ENCODE data around the gene B3GNT3.

The B3GNT3 gene

DNA sequence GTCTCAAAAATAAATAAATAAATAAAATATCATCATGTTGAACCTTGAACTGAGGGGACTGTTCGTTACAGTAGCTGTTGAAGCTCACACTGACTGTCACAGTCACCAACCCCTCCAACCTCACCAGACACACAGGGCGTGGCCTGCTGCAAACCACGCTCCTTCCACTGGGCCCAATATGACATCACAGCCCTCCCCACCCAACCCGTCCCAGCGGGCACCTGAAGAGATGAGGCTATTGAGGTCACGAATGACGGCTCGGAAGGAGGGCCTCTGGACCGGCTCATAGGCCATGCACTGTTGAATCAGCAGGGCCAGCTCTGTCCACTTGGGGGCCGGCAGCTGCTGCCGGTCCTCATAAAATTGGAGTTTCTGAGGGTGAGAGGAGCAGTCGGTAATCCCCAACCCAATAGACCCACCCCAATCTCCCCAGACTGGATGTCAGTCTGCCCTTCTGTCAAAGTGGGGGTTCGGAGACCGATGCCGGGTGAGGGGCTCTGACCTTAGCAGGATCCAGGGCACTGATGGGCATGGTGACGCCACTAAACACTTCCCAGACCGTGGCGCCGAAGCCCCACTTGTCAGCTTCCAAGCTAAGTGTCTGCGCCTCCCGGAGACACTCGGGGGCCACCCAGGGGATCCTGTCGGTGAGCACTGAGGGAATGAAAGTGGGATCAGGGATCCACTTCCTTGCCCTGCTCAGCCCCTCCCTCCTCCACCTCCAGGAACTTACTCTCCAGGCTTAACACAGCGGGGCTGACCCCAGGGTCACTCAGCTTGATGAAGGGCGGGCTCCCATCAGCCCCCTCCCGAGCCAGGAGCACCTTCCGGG lies 39.6 kb downstream of the B3GNT3 start:
- DNase-seq (ENCODE audit: low read depth in 2 of 2), result no peak

DNA sequence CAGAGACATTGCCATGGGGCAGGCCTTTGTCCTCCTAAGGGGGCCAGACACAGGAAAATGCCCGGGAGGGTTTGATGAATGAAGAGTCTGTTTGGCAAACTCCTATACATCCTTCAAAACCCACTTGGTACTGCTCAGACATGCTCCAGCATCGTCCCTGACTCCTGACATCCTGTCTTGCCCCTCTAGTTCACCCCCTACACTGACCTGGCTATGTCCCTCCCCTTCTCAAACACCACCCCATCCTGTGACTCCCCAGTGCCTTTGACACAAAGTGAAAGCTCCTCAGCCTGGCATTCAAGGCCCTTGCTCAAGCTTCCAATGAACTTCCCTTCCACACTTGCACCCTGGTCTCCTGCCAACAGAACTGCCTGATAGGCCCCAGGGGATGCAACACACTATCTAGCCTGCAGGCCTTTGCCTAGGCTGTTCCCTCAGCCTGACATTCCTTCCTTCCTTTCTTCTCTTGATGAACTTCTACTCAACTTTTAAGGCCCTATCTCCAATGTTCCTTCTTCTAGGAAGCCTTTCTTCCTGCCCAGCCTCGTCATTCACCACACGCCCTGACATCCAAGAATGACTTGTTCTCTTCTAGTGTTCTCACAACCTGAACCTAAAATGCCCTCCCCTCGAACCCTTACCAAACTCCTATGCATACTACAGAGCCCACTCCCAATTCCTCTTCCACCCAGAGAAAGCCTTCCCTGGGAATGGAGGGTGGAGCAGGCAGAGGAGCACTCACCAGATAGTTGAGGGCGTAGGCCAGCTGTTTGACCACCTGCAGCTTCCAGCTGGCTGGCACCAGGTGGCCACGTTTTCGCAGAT lies 40.5 kb downstream of the B3GNT3 start:
- DNase-seq (ENCODE audit: low read depth in 2 of 2), result no peak

DNA sequence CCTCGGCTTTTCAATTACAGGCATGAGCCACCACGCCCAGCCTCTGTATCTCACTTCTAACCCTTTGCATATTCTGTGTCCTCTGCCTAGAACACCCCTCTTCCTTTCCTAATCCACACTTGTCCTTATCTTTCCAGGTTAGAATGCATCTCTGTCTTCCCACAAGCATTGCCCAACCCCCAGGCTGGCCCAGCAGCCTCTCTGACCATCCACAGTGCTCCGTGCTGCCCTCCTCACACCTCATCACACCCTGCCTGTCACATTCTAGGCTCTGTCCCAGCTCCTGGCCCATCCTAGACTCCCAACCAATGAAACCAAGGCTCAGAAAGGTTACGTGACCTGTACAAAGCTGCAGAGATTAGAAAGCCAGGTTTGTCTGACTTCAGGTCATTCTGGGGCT lies 41.6 kb downstream of the B3GNT3 start:
- DNase-seq (ENCODE audit: low read depth in 2 of 2), result no peak

DNA sequence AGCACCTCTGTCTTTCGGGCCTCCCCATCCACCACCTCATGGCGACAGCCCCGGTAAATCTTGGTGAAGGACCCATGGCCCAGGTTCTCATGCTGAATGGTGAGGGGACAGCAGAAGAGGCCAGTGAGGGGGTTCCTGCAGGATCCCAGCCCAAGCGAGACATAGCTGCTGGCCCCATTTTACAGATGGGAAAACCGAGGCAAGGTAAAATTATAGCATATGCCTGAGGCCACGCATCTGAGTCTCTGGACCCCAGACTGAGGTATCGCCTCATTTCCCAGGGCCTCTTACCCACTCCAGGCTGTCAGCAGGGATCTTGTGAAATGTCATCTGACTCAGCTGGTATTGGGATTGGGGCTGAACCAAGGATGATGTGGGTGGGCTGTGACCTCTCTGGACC lies 43.0 kb downstream of the B3GNT3 start:
- no peak for DNase-seq (ENCODE audit: low read depth in 2 of 2)

DNA sequence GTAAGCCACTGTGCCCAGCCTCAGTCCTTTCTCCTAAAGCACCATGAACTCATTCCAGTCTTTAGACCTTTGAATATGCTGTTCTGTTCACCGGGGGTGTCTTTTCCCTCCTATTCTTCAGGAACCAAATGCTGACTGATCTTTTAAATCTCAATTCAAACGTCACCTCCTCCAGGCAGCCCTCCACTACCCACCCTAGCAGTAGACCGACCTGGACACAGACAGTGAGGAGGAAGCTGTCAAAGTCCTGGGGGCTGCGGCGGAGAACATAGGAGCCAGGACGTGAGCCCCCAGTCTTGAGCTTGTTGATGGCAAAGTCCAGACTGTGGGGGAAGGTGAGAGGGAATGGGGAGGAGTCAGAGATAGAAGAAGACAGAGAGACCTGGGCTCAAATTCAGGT lies 45.1 kb downstream of the B3GNT3 start:
- no peak for DNase-seq (ENCODE audit: low read depth in 2 of 2)

DNA sequence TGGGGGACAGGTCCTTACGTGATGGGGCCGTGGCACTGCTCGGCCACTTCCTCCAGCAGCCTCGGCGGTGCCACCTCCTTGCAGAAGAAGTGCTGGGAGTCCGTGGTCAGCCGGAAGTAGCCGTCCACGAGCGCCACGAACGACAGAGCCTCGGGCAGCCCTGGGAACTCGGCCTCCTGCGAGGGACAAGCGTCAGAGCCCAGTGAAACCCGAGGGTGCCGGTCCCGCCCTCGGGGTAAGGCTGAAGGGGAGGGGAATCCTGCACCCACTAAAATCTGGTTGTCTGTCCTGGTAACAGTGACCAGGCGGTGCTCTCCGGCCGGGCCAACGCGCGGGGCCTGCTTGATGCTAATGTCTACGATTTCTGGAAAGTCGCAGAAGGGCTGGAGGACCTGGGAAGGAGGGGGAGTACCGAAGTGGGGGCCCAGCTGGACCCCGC lies 46.5 kb downstream of the B3GNT3 start:
- no peak for DNase-seq (ENCODE audit: low read depth in 2 of 2)

DNA sequence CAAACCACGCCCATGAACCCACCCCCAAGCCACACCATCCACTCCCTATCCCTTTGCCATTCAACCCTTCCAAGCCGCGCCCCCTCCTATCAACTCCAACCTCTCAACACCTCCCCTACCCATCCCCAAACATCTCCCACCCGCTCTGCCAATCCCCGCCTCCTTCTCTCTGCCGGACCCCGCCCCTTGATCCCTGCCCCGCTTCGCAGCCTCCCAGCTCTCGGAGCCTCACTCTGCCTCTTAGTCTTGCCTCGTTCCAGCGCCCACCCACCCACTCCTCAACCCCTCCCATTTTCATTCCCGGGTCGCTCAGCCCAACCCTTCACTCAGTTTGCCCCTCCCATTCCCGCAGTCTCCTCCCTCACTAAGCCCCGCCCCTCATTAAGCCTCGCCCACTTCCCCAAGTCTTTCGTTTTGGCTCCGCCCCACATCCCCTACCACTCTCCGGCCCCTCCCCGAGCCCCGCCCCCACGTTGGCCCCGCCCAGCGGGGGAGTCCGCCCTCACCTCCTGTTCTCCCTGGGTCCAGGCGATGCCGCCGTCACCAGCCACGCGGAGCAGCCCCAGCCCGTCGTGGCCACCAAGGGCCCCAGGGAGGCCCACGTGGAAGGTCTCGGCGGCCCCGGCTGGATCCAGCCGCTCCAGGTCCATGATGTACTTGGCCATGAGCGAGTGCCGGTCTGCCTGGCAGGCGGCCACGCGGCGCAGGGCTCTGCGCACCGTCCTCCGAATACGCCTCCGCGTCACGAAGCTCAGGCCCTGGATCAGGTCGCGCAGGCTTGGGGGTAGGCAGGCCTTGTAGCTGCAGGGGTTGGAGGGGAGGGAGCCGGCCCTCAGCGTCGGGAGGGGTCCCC lies 47.1 kb downstream of the B3GNT3 start:
- peak in 1 of 2 experiments; percentile 74 for DNase-seq (ENCODE audit: low read depth in 2 of 2)

DNA sequence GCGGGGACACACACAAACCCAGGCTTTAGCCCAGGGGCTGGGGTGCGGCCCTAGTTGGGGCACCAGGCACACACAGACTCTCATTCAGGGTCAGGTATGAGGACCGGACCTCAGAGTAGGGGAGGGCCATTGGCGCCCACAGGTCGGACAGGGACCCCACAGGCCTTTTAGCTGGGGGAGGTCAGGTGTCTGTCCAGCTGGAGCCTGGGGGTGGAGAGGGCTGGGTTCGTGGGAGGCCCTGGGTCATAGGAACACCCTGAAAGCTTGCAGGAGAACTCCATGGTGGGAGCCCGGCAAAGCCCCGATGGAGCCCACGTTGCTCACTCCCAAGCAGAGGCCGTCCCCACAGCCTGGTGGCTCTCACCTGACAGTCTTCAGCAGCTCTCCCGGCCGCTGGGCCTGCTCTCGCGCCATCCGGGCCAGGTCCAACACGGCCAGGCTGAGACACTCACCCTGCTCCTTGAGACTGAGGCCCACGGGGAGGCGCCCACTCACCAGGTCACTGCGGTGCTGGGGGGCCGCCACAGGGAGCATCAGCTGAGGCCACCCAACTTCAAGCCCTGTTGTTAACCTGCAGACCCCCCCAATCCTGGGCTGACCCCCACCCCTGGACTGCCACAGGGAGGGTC lies 47.8 kb downstream of the B3GNT3 start:
- DNase-seq (ENCODE audit: low read depth in 2 of 2), result no peak

DNA sequence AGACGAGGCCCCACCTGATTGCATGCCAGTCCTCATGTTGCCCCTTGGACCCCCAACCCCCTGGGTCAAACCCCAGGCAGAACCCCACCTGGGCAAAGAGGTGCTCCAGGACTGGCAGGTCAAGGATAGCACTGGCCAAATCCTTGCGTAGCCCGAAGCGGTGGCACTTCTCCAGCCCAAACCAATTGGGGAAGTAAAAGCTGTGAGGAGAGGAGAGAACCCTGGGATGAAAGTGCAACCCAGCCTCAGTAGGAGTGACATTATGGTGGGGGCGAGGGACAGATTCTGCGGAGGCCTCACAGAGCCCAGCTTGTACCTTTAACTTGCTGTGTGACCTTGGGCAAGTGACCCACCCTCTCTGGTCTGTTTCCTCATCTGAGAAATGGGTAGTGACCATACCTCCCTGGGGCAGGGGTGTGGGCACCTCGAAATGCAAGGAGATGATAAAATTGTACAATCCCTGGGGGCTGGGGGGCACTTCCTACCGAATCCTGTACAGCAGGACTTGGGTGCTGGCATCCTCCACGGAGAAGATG lies 48.4 kb downstream of the B3GNT3 start:
- DNase-seq (ENCODE audit: low read depth in 2 of 2), result no peak

DNA sequence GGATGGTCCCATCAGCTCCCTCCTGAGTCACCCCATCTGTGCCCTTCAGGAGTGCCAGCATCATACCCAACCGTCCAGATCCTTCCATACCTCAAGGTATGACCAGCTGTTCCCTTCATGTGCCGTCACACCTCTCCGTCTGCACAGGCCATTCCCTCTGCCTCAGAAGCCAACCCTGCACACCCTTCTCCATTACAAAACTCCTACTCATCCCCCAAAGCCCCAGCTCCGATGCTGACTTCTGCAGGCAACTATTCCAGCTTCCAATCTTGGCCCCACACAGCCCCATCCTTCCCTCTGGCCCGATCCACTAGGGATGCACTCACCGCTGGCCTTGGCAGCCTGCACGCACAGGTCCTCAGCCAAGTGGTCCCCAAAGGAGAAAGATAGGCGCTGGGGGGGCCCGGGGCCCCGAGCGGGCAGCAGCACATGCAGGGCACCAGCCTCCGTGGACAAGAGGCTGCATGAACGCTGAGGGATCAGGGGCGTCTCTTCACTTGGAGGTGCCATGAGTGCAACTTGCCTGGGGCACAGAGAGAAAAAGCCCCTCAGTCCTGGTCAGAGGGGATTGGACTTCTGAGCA lies 49.1 kb downstream of the B3GNT3 start:
- no peak for DNase-seq (ENCODE audit: low read depth in 2 of 2)

DNA sequence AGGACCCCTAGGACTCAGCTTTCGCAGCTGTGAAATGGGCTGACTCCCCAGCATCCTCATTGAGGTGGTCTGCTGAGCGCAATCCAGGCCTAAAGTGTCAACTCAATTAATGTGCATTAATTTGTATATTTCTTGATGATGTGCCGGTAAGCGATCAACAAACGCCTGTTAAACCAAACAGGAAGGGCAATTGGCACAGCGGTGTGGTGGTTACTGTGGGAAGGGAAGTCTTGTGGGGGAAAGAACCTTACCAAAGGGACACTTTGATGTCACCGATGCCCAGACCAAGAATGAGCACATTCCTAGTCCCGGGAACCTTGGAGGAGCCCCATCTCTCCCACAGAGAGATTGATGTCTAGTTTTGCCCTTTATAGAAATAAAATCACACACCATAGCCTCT lies 51.2 kb downstream of the B3GNT3 start:
- DNase-seq (ENCODE audit: low read depth in 2 of 2), result no peak

DNA sequence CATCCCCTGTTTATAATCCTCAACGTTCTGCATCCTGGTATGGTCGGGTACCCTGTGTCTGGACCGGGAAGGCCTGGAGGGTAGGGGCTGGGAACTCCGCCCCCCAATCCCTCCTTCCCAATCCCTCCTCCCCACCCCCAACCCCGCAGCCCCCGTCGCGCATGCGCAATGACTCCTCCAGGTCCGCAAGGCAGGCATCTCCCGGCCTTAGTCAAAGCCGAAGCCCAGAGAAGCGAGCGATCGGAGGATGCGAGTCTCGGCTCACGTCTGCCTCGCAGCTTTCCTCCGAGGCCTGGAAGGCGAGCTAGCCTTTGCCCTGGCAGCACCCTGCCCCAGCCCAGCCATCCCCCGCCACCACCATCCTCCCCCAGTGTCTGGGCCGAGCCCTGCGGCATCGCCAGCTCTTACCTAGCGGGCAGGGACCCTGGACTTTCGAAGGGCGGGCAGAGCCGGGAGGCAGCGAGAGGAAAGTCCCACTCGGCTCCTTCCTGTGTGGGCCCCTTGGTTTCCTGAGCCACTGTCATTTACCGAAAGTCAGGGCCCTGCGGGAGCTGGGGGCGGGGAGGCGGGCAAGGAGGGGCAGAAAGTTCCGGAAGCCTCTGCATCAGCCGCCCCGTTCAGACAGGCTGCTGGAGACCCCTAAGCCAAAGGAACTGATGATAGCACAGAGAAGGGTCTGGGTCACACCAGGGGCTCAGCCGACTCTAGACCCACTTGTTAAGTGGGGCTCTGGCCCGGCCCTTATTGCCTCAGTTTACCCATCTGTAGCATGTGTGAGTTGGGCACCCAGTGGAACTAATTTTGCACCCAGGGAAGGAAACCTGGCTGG lies 52.8 kb downstream of the B3GNT3 start, which contains the start of gene JAK3:
JAK3 (minus strand) TSS at position 445 of the 829 bp plus-strand sequence. CDS start 3,565 bp downstream, outside the sequence.
- peak; percentile 81 to 84 for DNase-seq (ENCODE audit: low read depth in 2 of 2)

DNA sequence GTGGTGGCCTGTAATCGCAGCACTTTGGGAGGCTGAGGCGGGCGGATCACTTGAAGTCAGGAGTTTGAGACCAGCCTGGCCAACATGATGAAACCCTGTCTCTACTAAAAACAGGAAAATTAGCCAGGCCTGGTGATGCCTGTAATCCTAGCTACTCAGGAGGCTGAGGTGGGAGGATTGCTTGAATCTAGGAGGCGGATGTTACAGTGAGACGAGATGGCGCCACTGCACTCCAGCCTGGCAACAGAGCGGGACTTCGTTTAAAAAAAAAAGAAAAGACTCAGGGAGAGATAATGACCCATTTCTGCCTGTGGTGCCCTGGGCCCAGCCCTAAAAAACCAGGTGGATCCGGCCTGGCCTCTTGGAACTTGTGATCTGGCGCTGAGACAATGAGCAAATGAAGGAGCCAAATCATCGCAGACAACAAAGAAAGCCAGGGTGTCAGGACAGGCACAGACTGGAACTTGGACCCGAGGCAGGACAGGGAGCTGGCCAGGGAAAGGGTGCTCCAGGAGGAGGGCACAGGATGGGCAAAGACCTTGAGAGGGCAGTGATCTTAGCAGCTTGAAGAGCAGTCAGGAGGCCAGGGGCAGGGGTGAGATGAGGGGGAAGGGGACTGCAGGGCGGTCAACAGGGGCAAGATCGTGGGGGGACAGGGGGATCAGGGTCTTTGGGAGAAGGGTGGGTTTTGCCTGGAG lies 53.8 kb downstream of the B3GNT3 start:
- no peak for DNase-seq (ENCODE audit: low read depth in 2 of 2)

DNA sequence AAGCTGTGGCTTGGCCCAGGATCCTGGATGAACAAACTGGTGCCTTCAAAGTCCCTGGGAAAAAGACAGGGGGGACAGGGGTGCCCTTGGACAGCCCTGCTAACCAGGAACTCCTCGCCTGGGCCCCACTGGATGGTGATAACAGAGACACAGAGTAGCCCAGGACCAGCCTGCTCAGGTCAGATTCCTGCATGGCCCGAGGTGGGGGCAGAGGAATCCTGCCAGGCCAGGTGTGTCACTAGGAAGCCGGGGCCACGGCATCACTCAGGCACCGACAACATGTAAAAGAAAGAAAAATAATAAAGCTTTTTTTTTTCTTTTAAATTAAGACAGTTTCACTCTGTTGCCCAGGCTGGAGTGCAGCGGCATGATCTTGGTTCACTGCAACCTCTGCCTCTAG lies 59.1 kb downstream of the B3GNT3 start:
- no peak for DNase-seq (ENCODE audit: low read depth in 2 of 2)

DNA sequence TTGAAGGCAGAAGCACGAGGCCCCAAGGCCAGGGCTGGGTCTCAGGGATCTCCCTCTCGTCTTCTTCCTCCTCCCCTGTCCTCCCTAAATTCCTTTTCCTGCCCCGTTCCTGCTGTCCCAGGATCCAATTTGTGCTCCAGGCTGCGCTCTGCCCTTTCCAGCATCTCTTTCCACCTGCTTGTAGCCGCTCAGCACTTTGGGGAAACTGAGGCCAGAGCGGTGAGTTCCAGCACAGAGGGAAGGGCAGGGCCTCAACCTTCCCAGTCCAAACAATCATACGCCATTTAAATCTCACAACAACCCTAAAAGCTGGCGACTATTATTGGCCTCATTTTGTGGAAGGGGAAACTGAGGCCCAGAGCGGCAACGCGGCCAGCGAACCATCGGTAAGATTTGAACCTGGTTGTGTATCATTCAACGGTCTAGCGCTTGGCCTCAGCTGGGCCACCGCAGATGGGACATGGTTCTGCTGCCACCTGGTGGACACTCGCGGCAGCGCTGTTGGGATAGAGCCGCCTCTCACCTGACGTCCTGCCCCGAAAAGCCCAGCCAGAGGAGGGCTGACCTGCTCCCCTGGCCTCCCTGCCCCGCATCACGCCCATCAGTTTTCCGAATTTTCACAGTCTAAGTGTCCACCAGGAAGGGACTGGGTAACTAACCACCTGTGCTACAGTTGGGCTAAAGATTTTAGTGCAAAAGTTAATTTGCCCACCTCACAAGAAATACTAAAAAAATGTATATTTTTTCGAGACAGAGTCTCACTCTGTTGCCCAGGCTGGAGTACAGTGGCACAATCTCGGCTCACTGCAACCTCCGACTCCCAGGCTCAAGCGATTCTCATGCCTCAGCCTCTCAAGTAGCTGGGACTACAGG lies 60.6 kb downstream of the B3GNT3 start:
- DNase-seq (ENCODE audit: low read depth in 2 of 2), result peak; percentile 83 to 95

DNA sequence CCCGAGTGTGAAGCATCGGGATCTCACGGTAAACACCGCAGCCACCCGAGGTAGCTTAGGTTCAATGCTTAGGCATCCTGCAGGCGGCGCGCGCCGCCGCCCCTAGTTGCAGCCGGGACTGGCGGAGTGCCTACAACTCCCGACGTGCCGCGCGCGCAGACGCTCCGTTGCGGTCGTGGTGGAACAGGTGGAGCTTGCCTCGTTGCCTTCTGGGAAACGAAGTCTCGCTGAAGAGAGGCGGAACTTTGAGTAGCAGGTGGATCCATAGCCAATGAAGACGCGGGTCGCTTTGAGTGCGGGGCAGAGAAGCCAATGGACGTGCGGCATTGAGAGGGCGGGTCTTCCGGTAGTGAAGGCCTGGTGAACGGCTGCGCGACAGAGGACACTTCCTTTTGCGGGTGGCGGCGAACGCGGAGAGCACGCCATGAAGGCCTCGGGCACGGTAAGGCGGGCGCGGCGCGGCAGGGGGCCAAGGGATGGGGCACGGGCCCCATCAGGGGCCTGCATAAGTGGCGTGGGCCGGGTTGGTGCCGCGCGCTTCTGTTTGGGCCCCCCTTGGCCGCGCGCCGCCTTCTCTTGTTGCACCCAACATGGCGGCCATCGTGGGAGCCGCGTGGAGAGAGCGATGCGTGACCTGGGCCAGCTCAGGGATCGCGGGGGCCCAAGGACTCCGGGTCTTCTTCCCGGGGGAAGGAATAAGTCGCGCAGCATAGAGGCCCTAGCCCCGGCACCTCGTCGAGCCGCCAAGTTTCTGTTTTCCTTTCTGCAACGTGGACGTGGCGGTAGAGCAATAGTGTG lies 64.8 kb downstream of the B3GNT3 start, which contains the start of gene RPL18A:
RPL18A (plus strand) TSS at position 378 of the 798 bp plus-strand sequence; CDS start at position 425, 47 bp downstream.
- peak; percentile 97 to 98 for DNase-seq (ENCODE audit: low read depth in 2 of 2)

DNA sequence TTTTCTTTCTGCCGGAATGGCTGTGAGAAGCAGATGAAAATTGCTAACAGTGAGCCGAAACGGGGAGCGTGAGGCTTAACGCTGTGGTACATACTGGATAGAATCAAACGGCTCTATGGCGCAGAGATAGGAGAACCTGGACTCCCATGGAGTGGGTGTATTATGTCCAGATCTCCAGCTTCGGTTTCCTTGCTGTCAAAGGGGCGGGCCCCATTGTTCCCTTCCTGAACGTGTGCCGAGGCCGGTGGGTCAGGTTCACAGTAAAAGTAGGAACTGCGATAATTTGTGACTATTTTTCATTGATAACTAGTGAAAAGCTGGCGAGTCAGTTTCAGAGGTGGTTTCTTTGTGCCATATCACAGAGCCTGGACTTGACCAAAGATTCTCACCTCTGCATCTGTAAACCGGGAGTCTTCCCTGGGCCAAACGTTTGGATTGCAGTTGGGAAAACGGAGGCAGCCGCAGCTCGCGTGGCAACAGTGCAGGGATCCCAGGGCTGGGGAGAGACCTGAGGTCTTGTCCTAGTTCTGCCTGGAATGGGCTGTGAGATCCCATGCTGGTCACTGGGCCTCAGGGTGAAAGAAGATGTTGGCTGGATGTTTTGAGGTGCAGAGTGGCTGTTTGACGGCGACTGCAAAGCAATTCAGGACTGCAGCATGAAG lies 65.5 kb downstream of the B3GNT3 start:
- DNase-seq (ENCODE audit: low read depth in 2 of 2), result no peak

Data from stimulated activated CD4-positive, alpha-beta T cell treated with anti-CD3 and anti-CD28 coated beads, Interleukin-12 subunit alpha, Interleukin-12 subunit beta, amount 100 ng/mL, for 24 hours (primary cell).